HEK293 (cell line): ENCODE results near the gene CCSER1.

Experiments used
- ZNF23 ChIP-seq: fragments of 450-650 bp; formaldehyde crosslinking; IDR thresholded peaks from 2 replicates; pipeline ENCODE4 v1.5.1; 2016; ENCODE audit warnings: missing biosample characterization, missing genetic modification characterization, borderline replicate concordance
- ZNF302 ChIP-seq: fragments of 450-650 bp; formaldehyde crosslinking; IDR thresholded peaks from 2 replicates; pipeline ENCODE4 v1.5.1; 2016; ENCODE audit warnings: missing biosample characterization, missing genetic modification characterization, low read depth
- ZNF391 ChIP-seq: fragments of 450-650 bp; formaldehyde crosslinking; IDR thresholded peaks from 2 replicates; pipeline ENCODE4 v1.5.1; 2016; ENCODE audit warnings: low read depth, missing biosample characterization, missing genetic modification characterization, borderline replicate concordance
- TF ChIP-seq, protein P1 (sequence below): fragments of 450-650 bp; formaldehyde crosslinking; IDR thresholded peaks from 2 replicates; pipeline ENCODE4 v1.5.1; 2016; ENCODE audit warnings: missing biosample characterization, missing genetic modification characterization
- TF ChIP-seq, protein P2 (sequence below): fragments of 450-650 bp; formaldehyde crosslinking; IDR thresholded peaks from 2 replicates; pipeline ENCODE4 v1.5.1; 2016; ENCODE audit warnings: missing biosample characterization, missing genetic modification characterization

DNA sequence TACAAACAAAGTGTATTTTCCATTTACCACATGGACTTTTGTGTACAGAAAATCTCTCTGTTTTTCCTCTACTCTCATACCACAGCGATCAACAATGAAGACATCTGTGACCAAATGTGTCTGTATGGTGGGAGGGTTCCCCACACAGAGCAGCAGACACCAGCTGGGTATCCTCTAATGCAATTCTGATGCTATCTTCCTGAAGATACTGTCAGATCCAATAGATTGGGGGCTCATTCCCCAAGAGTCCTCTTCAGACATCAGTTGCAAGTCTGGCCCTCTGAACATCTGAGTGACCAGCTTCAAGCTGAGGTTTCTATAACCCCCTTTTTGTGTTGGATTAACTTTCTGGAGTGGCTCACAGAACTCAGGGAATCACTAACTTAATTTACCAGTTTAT lies 659.4 kb downstream of the CCSER1 start:
- no peak for TF ChIP-seq ZNF302 (tag by site-specific recombination)
- TF ChIP-seq, protein P1, sequence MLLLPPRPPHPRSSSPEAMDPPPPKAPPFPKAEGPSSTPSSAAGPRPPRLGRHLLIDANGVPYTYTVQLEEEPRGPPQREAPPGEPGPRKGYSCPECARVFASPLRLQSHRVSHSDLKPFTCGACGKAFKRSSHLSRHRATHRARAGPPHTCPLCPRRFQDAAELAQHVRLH (tag by site-specific recombination), result no peak
- no peak for TF ChIP-seq ZNF391 (tag by site-specific recombination)
- TF ChIP-seq, protein P2, sequence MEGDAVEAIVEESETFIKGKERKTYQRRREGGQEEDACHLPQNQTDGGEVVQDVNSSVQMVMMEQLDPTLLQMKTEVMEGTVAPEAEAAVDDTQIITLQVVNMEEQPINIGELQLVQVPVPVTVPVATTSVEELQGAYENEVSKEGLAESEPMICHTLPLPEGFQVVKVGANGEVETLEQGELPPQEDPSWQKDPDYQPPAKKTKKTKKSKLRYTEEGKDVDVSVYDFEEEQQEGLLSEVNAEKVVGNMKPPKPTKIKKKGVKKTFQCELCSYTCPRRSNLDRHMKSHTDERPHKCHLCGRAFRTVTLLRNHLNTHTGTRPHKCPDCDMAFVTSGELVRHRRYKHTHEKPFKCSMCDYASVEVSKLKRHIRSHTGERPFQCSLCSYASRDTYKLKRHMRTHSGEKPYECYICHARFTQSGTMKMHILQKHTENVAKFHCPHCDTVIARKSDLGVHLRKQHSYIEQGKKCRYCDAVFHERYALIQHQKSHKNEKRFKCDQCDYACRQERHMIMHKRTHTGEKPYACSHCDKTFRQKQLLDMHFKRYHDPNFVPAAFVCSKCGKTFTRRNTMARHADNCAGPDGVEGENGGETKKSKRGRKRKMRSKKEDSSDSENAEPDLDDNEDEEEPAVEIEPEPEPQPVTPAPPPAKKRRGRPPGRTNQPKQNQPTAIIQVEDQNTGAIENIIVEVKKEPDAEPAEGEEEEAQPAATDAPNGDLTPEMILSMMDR, result no peak
- no peak for TF ChIP-seq ZNF23 (tag by site-specific recombination)
